NOMO-1 treated with dmso at 0.1 percent for 144 hours (cell line): ENCODE measurements around the gene MED16.
"Not testable (repeated sequence)": the region's sequence is repeated elsewhere in the genome, so short reads cannot be mapped to it uniquely, and the experiment has no call there.

Experiments used
- DNase-seq: peaks from one replicate; lab custom pipeline; 2025; ENCODE audit not compliant: unreplicated experiment; lab: John Stamatoyannopoulos, UW

MED16 gene

GRCh38 chr19:855142-855541 lies 37.8 kb downstream of the MED16 start:
- DNase-seq = no peak

GRCh38 chr19:854549-854948 lies 38.4 kb downstream of the MED16 start:
- no peak for DNase-seq

- not testable (repeated sequence) for DNase-seq
Observed at GRCh38 chr19:853614-854220, 39.3 kb downstream of the MED16 start.

GRCh38 chr19:853014-853585 lies 39.9 kb downstream of the MED16 start:
- no peak for DNase-seq

- peak; percentile 69 for DNase-seq
Observed at GRCh38 chr19:852136-853013, 40.6 kb downstream of the MED16 start, which contains the start of gene ELANE. TSS of gene ELANE (plus strand) at chr19:852303. CDS start at chr19:852329, 26 bp downstream.

GRCh38 chr19:850979-851335 lies 42.0 kb downstream of the MED16 start:
- no peak for DNase-seq

- peak; percentile 79 for DNase-seq
Observed at GRCh38 chr19:850221-850978, 42.6 kb downstream of the MED16 start.

GRCh38 chr19:849195-849594 lies 43.8 kb downstream of the MED16 start:
- not testable (repeated sequence) for DNase-seq

- DNase-seq = no peak
Observed at GRCh38 chr19:848386-848921, 44.5 kb downstream of the MED16 start.

GRCh38 chr19:845707-846521 lies 47.1 kb downstream of the MED16 start:
- no peak for DNase-seq

GRCh38 chr19:844546-844971 lies 48.4 kb downstream of the MED16 start:
- no peak for DNase-seq

GRCh38 chr19:843836-844545 lies 49.0 kb downstream of the MED16 start:
- no peak for DNase-seq

- DNase-seq = no peak
Observed at GRCh38 chr19:843180-843835, 49.7 kb downstream of the MED16 start.

GRCh38 chr19:842802-843179 lies 50.2 kb downstream of the MED16 start:
- not testable (repeated sequence) for DNase-seq

GRCh38 chr19:840519-841206 lies 52.3 kb downstream of the MED16 start, which contains the start of gene PRTN3:
TSS of gene PRTN3 (plus strand) at chr19:840999. CDS start at chr19:841009, 10 bp downstream.
- peak; percentile 43 for DNase-seq

- DNase-seq = no peak
Observed at GRCh38 chr19:835210-835810, 57.7 kb downstream of the MED16 start.

- DNase-seq = no peak
Observed at GRCh38 chr19:834216-834615, 58.8 kb downstream of the MED16 start.
